ENCODE data around the gene NMNAT2. TPM values are rescaled to one million over a fixed set of nuclear protein-coding genes. Genes with fewer than 3 reads are reported as not detected.

NMNAT2 gene
- total RNA-seq, 1 experiment from 2014 or later: 8.8 TPM

DNA sequence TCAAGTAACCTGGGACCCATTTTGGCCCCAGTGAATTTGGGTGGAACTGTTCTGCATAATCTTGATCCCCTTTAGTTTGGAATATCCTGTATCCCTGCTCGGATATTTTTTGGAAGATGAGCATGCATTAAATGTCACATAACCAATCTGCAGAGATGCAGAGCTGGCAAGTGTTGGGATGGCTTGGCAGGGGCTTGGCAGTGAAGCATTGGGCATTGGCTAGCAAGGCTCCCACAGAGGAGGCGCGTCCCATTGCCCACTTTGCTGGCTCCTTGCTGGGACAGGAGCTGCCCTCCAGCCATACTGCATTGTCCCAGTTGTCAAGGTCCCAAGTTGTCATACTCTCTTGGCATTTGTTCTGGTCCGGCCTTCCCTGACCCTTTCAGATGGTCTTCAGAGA lies 202.2 kb downstream of the NMNAT2 start:
- Mint-ChIP-seq H3K9me3 (no peaks in the 10 kb centered on the region), H3K27ac (no peak overlapping the region), H3K36me3 (no peaks in the 10 kb centered on the region), H3K4me3 (no peak overlapping the region), H3K4me1 (peaks cover 26% of the 10 kb centered on the region), H3K27me3 (ENCODE audit: low read depth) (no peaks in the 10 kb centered on the region)
- no peak for TF ChIP-seq RORB (CRISPR knock-in tag; IDR thresholded peaks at IDR 0.05)
- no peak for TF ChIP-seq NFYB (CRISPR knock-in tag; conservative IDR thresholded peaks at IDR 0.05; ENCODE audit: low read depth)
- TF ChIP-seq ATF3 (CRISPR knock-in tag; conservative IDR thresholded peaks at IDR 0.05): no peak
- TF ChIP-seq CREM (CRISPR knock-in tag; IDR thresholded peaks at IDR 0.05): no peak
- TF ChIP-seq MXD4 (CRISPR knock-in tag; IDR thresholded peaks at IDR 0.05; ENCODE audit: borderline replicate concordance): no peak
- no peak for TF ChIP-seq ZNF317 (CRISPR knock-in tag; IDR thresholded peaks at IDR 0.05; ENCODE audit: borderline replicate concordance, low read depth)
- no peak for TF ChIP-seq STAT6 (CRISPR knock-in tag; conservative IDR thresholded peaks at IDR 0.05; ENCODE audit: low read depth)
- DNase-seq (ENCODE audit: low spot score): no peak
- ChIA-PET CTCF (interaction anchor here (1.4 to 3.5 kb wide), 3 partner anchors 12 to 253 kb away, joined by 3 to 13 read pairs (median 11); no protein-coding TSS in a partner anchor), POLR2A (no interaction called here)
- ATAC-seq: no peak

DNA sequence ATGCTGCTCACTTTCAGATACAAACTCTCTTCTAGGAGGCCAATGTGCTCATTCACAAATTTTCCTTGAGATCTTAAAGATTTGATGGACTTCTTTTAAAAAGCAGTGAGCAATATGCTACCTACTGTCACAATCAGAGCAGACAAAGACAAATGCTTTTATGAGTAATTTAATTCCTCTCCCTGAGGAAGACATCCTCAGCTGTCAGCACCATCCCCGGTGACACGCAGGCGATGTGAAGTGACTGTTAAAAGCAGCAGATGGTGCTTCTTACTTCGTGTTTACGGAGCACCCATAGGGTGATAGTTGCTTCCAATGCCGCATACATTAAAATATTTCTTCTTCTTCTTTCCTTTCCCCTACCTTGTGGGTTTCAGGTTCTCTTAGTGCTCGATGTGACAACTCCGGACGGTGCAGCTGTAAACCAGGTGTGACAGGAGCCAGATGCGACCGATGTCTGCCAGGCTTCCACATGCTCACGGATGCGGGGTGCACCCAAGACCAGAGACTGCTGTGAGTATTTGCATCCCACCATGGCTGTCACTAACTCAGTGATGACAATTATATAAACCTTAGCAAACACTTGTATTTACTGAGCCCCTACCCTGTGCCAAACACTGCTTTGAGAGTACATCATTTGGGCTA lies 203.0 kb downstream of the NMNAT2 start:
- no peak for ATAC-seq
- ChIA-PET POLR2A (no interaction called here), CTCF (interaction anchor here (2.7 to 3.5 kb wide), 2 partner anchors 13 to 20 kb away, joined by 11 to 13 read pairs; no protein-coding TSS in a partner anchor)
- no peak overlapping the region for H3K4me3 Mint-ChIP-seq
- no peaks in the 10 kb centered on the region for H3K36me3 Mint-ChIP-seq
- DNase-seq (ENCODE audit: low spot score): no peak
- peaks cover 26% of the 10 kb centered on the region for H3K4me1 Mint-ChIP-seq
- no peaks in the 10 kb centered on the region for H3K27me3 Mint-ChIP-seq (ENCODE audit: low read depth)
- H3K27ac Mint-ChIP-seq: no peak overlapping the region
- no peaks in the 10 kb centered on the region for H3K9me3 Mint-ChIP-seq
- TF ChIP-seq KAT7 (CRISPR knock-in tag; IDR thresholded peaks at IDR 0.05; ENCODE audit: borderline replicate concordance) (no peak), RELA (CRISPR knock-in tag; IDR thresholded peaks at IDR 0.05; ENCODE audit: borderline replicate concordance) (no peak), ZNF671 (CRISPR knock-in tag; IDR thresholded peaks at IDR 0.05) (no peak), ELF4 (CRISPR knock-in tag; IDR thresholded peaks at IDR 0.05; ENCODE audit: low read depth) (no peak), ARID4B (CRISPR knock-in tag; IDR thresholded peaks at IDR 0.05; ENCODE audit: borderline replicate concordance) (no peak), SP1 (CRISPR knock-in tag; conservative IDR thresholded peaks at IDR 0.05) (no peak), SMAD3 (CRISPR knock-in tag; IDR thresholded peaks at IDR 0.05; ENCODE audit: borderline replicate concordance) (no peak), ESRRA (CRISPR knock-in tag; IDR thresholded peaks at IDR 0.05; ENCODE audit: borderline replicate concordance) (no peak), JAZF1 (CRISPR knock-in tag; IDR thresholded peaks at IDR 0.05) (no peak)
- TF ChIP-seq, protein P1, sequence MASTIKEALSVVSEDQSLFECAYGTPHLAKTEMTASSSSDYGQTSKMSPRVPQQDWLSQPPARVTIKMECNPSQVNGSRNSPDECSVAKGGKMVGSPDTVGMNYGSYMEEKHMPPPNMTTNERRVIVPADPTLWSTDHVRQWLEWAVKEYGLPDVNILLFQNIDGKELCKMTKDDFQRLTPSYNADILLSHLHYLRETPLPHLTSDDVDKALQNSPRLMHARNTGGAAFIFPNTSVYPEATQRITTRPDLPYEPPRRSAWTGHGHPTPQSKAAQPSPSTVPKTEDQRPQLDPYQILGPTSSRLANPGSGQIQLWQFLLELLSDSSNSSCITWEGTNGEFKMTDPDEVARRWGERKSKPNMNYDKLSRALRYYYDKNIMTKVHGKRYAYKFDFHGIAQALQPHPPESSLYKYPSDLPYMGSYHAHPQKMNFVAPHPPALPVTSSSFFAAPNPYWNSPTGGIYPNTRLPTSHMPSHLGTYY (CRISPR knock-in tag; IDR thresholded peaks at IDR 0.05): no peak
- TF ChIP-seq, protein P2, sequence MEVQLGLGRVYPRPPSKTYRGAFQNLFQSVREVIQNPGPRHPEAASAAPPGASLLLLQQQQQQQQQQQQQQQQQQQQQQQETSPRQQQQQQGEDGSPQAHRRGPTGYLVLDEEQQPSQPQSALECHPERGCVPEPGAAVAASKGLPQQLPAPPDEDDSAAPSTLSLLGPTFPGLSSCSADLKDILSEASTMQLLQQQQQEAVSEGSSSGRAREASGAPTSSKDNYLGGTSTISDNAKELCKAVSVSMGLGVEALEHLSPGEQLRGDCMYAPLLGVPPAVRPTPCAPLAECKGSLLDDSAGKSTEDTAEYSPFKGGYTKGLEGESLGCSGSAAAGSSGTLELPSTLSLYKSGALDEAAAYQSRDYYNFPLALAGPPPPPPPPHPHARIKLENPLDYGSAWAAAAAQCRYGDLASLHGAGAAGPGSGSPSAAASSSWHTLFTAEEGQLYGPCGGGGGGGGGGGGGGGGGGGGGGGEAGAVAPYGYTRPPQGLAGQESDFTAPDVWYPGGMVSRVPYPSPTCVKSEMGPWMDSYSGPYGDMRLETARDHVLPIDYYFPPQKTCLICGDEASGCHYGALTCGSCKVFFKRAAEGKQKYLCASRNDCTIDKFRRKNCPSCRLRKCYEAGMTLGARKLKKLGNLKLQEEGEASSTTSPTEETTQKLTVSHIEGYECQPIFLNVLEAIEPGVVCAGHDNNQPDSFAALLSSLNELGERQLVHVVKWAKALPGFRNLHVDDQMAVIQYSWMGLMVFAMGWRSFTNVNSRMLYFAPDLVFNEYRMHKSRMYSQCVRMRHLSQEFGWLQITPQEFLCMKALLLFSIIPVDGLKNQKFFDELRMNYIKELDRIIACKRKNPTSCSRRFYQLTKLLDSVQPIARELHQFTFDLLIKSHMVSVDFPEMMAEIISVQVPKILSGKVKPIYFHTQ (CRISPR knock-in tag; IDR thresholded peaks at IDR 0.05): no peak
- TF ChIP-seq, protein P3, sequence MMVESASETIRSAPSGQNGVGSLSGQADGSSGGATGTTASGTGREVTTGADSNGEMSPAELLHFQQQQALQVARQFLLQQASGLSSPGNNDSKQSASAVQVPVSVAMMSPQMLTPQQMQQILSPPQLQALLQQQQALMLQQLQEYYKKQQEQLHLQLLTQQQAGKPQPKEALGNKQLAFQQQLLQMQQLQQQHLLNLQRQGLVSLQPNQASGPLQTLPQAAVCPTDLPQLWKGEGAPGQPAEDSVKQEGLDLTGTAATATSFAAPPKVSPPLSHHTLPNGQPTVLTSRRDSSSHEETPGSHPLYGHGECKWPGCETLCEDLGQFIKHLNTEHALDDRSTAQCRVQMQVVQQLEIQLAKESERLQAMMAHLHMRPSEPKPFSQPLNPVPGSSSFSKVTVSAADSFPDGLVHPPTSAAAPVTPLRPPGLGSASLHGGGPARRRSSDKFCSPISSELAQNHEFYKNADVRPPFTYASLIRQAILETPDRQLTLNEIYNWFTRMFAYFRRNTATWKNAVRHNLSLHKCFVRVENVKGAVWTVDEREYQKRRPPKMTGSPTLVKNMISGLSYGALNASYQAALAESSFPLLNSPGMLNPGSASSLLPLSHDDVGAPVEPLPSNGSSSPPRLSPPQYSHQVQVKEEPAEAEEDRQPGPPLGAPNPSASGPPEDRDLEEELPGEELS (CRISPR knock-in tag; IDR thresholded peaks at IDR 0.05): no peak
